Measurements from ENCODE around the gene SPATA9. TPM values are rescaled to one million over a fixed set of nuclear protein-coding genes. Genes with fewer than 3 reads are reported as not detected.

SPATA9 gene
- total and polyA plus RNA-seq, 2 donors (not counting 1 experiment from before 2014, with no cell fraction given), result not detected

- Histone ChIP-seq H3K9ac (ENCODE audit: low read length) (no peak overlapping the region), H3K9me3 (ENCODE audit: control extremely low read depth in 1 of 3, control insufficient read depth in 2 of 3, insufficient read depth in 1 of 3, low read length in 2 of 3) (no peaks in the 10 kb centered on the region), H4K20me1 (ENCODE audit: control insufficient read depth, insufficient read depth, low read length, poor library complexity, severe bottlenecking) (no peaks in the 10 kb centered on the region), H3K4me1 (ENCODE audit: control insufficient read depth in 2 of 2, insufficient read depth in 2 of 2, low read length in 2 of 2) (peaks cover 5 to 13% of the 10 kb centered on the region in 2 donors), H3K4me2 (replicated peaks; ENCODE audit: low read depth, low read length, poor library complexity, severe bottlenecking) (no peak overlapping the region), H2AFZ (ENCODE audit: insufficient read depth, low read depth, low read length, poor library complexity, severe bottlenecking) (no peak overlapping the region), H3K27me3 (replicated peaks in 1 of 4; ENCODE audit: control extremely low read depth in 1 of 4, control insufficient read depth in 3 of 4, insufficient read depth in 4 of 4, low read length in 3 of 4) (no peaks in the 10 kb centered on the region), H3K36me3 (replicated peaks in 1 of 2; ENCODE audit: control extremely low read depth in 1 of 2, control insufficient read depth in 1 of 2, extremely low read depth in 1 of 2, insufficient read depth in 2 of 2, low read length in 1 of 2) (no peaks in the 10 kb centered on the region), H3K27ac (ENCODE audit: low read length in 2 of 2) (no peak overlapping the region), H3K4me3 (ENCODE audit: control extremely low read depth in 1 of 5, extremely low read depth in 1 of 5, insufficient read depth in 1 of 5, low read depth in 2 of 5, low read length in 4 of 5) (no peak overlapping the region), H3K79me2 (ENCODE audit: control insufficient read depth, insufficient read depth, low read length) (no peaks in the 10 kb centered on the region)
- Mint-ChIP-seq H3K27ac (no peak overlapping the region), H3K27me3 (no peaks in the 10 kb centered on the region), H3K9me3 (ENCODE audit: insufficient read depth) (no peaks in the 10 kb centered on the region), H3K4me3 (no peak overlapping the region), H3K4me1 (no peaks in the 10 kb centered on the region)
- no CpG with 5 or more reads among the region's 1 CpG for WGBS (ENCODE audit: insufficient coverage)
- ChIA-PET CTCF (interaction anchor here (0.8 kb wide), 1 partner anchor 9 kb away, joined by 3 read pairs; no protein-coding TSS in a partner anchor), POLR2A (no interaction called here)
- ATAC-seq (ENCODE audit: low read depth), result no peak
- TF ChIP-seq EZH2 (IDR thresholded peaks at IDR 0.05; ENCODE audit: borderline replicate concordance, insufficient read depth, low read depth, low read length, poor library complexity, severe bottlenecking), result no peak
- TF ChIP-seq, protein P1, sequence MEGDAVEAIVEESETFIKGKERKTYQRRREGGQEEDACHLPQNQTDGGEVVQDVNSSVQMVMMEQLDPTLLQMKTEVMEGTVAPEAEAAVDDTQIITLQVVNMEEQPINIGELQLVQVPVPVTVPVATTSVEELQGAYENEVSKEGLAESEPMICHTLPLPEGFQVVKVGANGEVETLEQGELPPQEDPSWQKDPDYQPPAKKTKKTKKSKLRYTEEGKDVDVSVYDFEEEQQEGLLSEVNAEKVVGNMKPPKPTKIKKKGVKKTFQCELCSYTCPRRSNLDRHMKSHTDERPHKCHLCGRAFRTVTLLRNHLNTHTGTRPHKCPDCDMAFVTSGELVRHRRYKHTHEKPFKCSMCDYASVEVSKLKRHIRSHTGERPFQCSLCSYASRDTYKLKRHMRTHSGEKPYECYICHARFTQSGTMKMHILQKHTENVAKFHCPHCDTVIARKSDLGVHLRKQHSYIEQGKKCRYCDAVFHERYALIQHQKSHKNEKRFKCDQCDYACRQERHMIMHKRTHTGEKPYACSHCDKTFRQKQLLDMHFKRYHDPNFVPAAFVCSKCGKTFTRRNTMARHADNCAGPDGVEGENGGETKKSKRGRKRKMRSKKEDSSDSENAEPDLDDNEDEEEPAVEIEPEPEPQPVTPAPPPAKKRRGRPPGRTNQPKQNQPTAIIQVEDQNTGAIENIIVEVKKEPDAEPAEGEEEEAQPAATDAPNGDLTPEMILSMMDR (IDR thresholded peaks at IDR 0.05), result no peak
- no peak for DNase-seq
- intact Hi-C loops (cut with micrococcal nuclease), result no loop called here
Measured at GRCh38 chr5:95721582-95722295, 38.9 kb upstream of the SPATA9 start.

DNA sequence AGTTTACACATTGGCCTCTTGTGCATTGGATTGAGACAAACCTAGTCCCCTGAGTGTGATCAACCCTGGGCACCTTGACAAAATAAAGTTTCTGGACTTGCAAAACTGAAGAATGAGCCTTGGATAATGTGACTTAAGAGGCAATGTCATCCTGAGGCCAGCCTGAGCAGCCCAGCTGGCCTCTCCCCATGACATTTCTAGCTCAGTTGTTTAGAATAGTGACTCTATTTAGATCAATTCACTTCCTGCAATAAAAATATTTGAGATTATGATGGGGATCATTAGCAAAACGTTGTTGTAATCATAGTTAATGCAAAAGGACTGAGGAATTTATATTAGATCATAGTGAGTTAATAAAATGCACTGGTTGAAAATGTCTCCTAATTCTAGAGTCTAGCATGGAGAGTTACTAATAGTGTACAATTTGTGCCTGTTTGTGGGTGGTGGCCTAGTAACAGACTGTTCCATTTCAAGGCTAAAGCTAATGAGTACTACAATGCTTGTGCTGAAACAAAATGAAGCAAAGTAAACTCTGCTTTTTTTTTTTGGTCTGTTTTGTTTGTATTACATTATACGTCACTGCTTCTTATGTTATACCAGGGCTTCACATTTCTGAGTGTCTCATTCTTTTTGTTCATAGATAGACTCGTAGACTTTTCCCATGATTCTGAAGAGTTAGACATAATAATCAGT, 37.4 kb upstream of the SPATA9 start:
- Mint-ChIP-seq H3K4me3 (no peak overlapping the region), H3K27me3 (no peaks in the 10 kb centered on the region), H3K27ac (no peak overlapping the region), H3K4me1 (no peaks in the 10 kb centered on the region), H3K9me3 (ENCODE audit: insufficient read depth) (no peaks in the 10 kb centered on the region)
- no peak overlapping the region for H3K4me3 ChIP-seq (ENCODE audit: control extremely low read depth in 1 of 5, extremely low read depth in 1 of 5, insufficient read depth in 1 of 5, low read depth in 2 of 5, low read length in 4 of 5)
- H3K79me2 ChIP-seq (ENCODE audit: control insufficient read depth, insufficient read depth, low read length), result no peaks in the 10 kb centered on the region
- no peak overlapping the region for H3K9ac ChIP-seq (ENCODE audit: low read length)
- 83% methylated on average over 1 of the region's 3 CpGs for WGBS (ENCODE audit: insufficient coverage)
- intact Hi-C loops (cut with micrococcal nuclease), result no loop called here
- no peak overlapping the region for H3K27ac ChIP-seq (ENCODE audit: low read length in 2 of 2)
- H2AFZ ChIP-seq (ENCODE audit: insufficient read depth, low read depth, low read length, poor library complexity, severe bottlenecking), result no peak overlapping the region
- POLR2A ChIA-PET, result no interaction called here
- H3K27me3 ChIP-seq (replicated peaks in 1 of 4; ENCODE audit: control extremely low read depth in 1 of 4, control insufficient read depth in 3 of 4, insufficient read depth in 4 of 4, low read length in 3 of 4), result no peaks in the 10 kb centered on the region
- H3K4me2 ChIP-seq (replicated peaks; ENCODE audit: low read depth, low read length, poor library complexity, severe bottlenecking), result no peak overlapping the region
- no peaks in the 10 kb centered on the region for H3K9me3 ChIP-seq (ENCODE audit: control extremely low read depth in 1 of 3, control insufficient read depth in 2 of 3, insufficient read depth in 1 of 3, low read length in 2 of 3)
- DNase-seq (no peak), ATAC-seq (ENCODE audit: low read depth) (no peak)
- no peaks in the 10 kb centered on the region for H4K20me1 ChIP-seq (ENCODE audit: control insufficient read depth, insufficient read depth, low read length, poor library complexity, severe bottlenecking)
- no peaks in the 10 kb centered on the region for H3K36me3 ChIP-seq (replicated peaks in 1 of 2; ENCODE audit: control extremely low read depth in 1 of 2, control insufficient read depth in 1 of 2, extremely low read depth in 1 of 2, insufficient read depth in 2 of 2, low read length in 1 of 2)
- H3K4me1 ChIP-seq (ENCODE audit: control insufficient read depth in 2 of 2, insufficient read depth in 2 of 2, low read length in 2 of 2), result peaks cover 5 to 13% of the 10 kb centered on the region in 2 donors
- no peak for TF ChIP-seq EZH2 (IDR thresholded peaks at IDR 0.05; ENCODE audit: borderline replicate concordance, insufficient read depth, low read depth, low read length, poor library complexity, severe bottlenecking)
- TF ChIP-seq, protein P1 (IDR thresholded peaks at IDR 0.05), result no peak
- CTCF ChIA-PET, result no interaction called here

All from B cell (primary cell).